GM12865 (cell line): ENCODE data around the gene KCTD13.

ENCODE experiments used
- DNase-seq: peaks from one replicate; pipeline ENCODE4 v3.0.0; 2010; ENCODE audit warnings: low read depth
- H3K4me3 ChIP-seq: 2 replicates; pipeline ENCODE4 v1.5.1; 2011; ENCODE audit warnings: mild to moderate bottlenecking, low read depth, low read length, control low read depth
- CTCF ChIP-seq: IDR thresholded peaks from 2 replicates; pipeline ENCODE4 v1.5.1; 2011; ENCODE audit warnings: low read length, control low read depth, low read depth, inconsistent platforms; ENCODE audit not compliant: insufficient read depth; ENCODE audit errors: missing control alignments

The KCTD13 gene

GRCh38 chr16:29925781-29926710 lies at the start of gene KCTD13:
KCTD13 (minus strand) TSS chr16:29926226; CDS start chr16:29926033, 193 bp downstream.
- peak; percentile 91 for DNase-seq
- peak within 1 kb of the TSS; percentile 54 for H3K4me3 ChIP-seq

GRCh38 chr16:29975134-29975538 lies 49.1 kb upstream of the KCTD13 start:
- no peak for DNase-seq
- H3K4me3 ChIP-seq = peak overlapping the region; percentile 96
- no peak for TF ChIP-seq CTCF

More at GRCh38 chr16:29925781-29926710, at the start of gene KCTD13:
- TF ChIP-seq CTCF = no peak

- peak; percentile 35 for DNase-seq
- H3K4me3 ChIP-seq = peak overlapping the region; percentile 96
- TF ChIP-seq CTCF = no peak
Observed at GRCh38 chr16:29974291-29975133, 48.5 kb upstream of the KCTD13 start.

GRCh38 chr16:29973384-29974246 lies 47.6 kb upstream of the KCTD13 start, which contains the start of gene TAOK2:
TAOK2 (plus strand) TSS chr16:29973868; CDS start chr16:29977773, 3,905 bp downstream.
- TF ChIP-seq CTCF = no peak
- peak within 1 kb of the TSS; percentile 96 for H3K4me3 ChIP-seq
- DNase-seq = peak; percentile 100

GRCh38 chr16:29972992-29973383 lies 47.0 kb upstream of the KCTD13 start:
- TF ChIP-seq CTCF = no peak
- no peak overlapping the region; the same call in 1 of the 2 replicates for H3K4me3 ChIP-seq
- DNase-seq = no peak

- H3K4me3 ChIP-seq = no peak overlapping the region
- no peak for TF ChIP-seq CTCF
- DNase-seq = no peak
Observed at GRCh38 chr16:29972500-29972899, 46.5 kb upstream of the KCTD13 start.
